H1 (cell line): ENCODE data around the gene FANCD2.
"Not testable (repeated sequence)": the region's sequence is repeated elsewhere in the genome, so short reads cannot be mapped to it uniquely, and the experiment has no call there.

Experiments used
- CHD1 ChIP-seq: IDR thresholded peaks from 2 replicates; pipeline ENCODE4 v1.6.1; 2012; ENCODE audit warnings: low read depth, low read length, improper control_type of control experiment
- CTCF ChIP-seq, 3 experiments: IDR thresholded peaks; 1 replicate in 2 of 3; 2 replicates in 1 of 3; pipeline versions ENCODE4 v1.5.1 to v1.6.1; 2011; ENCODE audit warnings: low read length in 3 of 3, mild to moderate bottlenecking in 3 of 3, inconsistent platforms in 2 of 3, low read depth in 1 of 3, moderate library complexity in 1 of 3; ENCODE audit not compliant: insufficient read depth in 1 of 3; ENCODE audit errors: control extremely low read depth in 1 of 3
- GABPA ChIP-seq: IDR thresholded peaks from 2 replicates; pipeline ENCODE4 v1.6.1; 2011; ENCODE audit warnings: mild to moderate bottlenecking, low read length, moderate library complexity, borderline replicate concordance; ENCODE audit not compliant: insufficient read depth
- SIN3A ChIP-seq, 2 experiments: IDR thresholded peaks in 1 of 2; conservative IDR thresholded peaks in 1 of 2; 2 replicates each; pipeline ENCODE4 v1.6.1; 2011 to 2012; ENCODE audit warnings: low read length in 2 of 2, improper control_type of control experiment in 1 of 2, low read depth in 1 of 2, mild to moderate bottlenecking in 1 of 2

- not testable (repeated sequence) for TF ChIP-seq SIN3A (conservative IDR thresholded peaks at IDR 0.05 in 1 of 2, IDR thresholded peaks at IDR 0.05 in 1 of 2; ENCODE audit: low read depth in 1 of 2, low read length in 2 of 2); CTCF (IDR thresholded peaks at IDR 0.05; ENCODE audit: control extremely low read depth in 1 of 3, insufficient read depth in 1 of 3, low read depth in 1 of 3, low read length in 3 of 3); CHD1; GABPA
Observed at GRCh38 chr3:10090774-10091173, 64.5 kb downstream of the FANCD2 start.
